HCT116 (cell line): ENCODE data around the gene FARSA. TPM values are rescaled to one million over a fixed set of nuclear protein-coding genes. Genes with fewer than 3 reads are reported as not detected.
A peak's percentile ranks its signal among the peaks of the same experiment; 100 is the strongest.

Experiments used
- ATAC-seq: fragments of 200-7000 bp; cut with Tn5 transposase; 2 replicates; pipeline ENCODE4 v1.9.1; 2020; ENCODE audit warnings: mild to moderate bottlenecking, moderate library complexity
- BruUV-seq: library from RNA; stranded (reverse); fragments of 400-500 nt; replicated peaks from 2 replicates; lab custom pipeline; 2021; lab: Mats Ljungman, UMichigan
- CTCF ChIA-PET: fragments of 300-600 bp; sonication (Branson Sonifier 250); formaldehyde crosslinking; loops from one replicate; lab custom pipeline; 2021; ENCODE audit warnings: antibody characterized with exemption; lab: Charles Lee
- POLR2A ChIA-PET: fragments of 300-600, 350-600 bp; sonication (Branson Sonifier 250); formaldehyde crosslinking; loops from one replicate; lab custom pipeline; 2021; ENCODE audit warnings: antibody characterized with exemption; lab: Charles Lee
- RAD21 ChIA-PET, 2 experiments: fragments of 300-600 bp; sonication (Branson Sonifier 250); formaldehyde crosslinking; loops; one replicate each; lab custom pipeline; 2023; ENCODE audit warnings: low total read pairs in 2 of 2; ENCODE audit not compliant: uncharacterized antibody in 2 of 2, unreplicated experiment in 2 of 2, low non-redundant PET in 1 of 2; lab: Charles Lee
- DNase-seq: peaks from one replicate; pipeline ENCODE4 v3.0.0-alpha.2; 2010; ENCODE audit warnings: low read depth, low spot score
- H2AFZ ChIP-seq: fragments of 200-600 bp; shearing (Covaris generic), sonication (generic); 2 replicates; pipeline ENCODE4 v1.6.1; 2017; ENCODE audit warnings: low read depth, mixed run types, mixed read lengths, antibody characterized with exemption, low read length; ENCODE audit not compliant: poor library complexity, severe bottlenecking
- H3K27ac ChIP-seq: 2 replicates; pipeline ENCODE4 v1.5.1; 2012; ENCODE audit warnings: low read depth, low read length
- H3K27me3 ChIP-seq: fragments of 200-600 bp; sonication (generic); 2 replicates; pipeline ENCODE4 v1.6.1; 2016; ENCODE audit warnings: mixed run types, low read length, mixed read lengths; ENCODE audit not compliant: insufficient read depth
- H3K36me3 ChIP-seq, 2 experiments: fragments of 200-500 bp in 1 of 2; fragments of 200-600 bp in 1 of 2; sonication (Bioruptor generic) in 1 of 2; sonication (generic) in 1 of 2; 2 replicates each; pipeline versions ENCODE4 v1.5.1 to v1.6.1; 2014 to 2016; ENCODE audit warnings: low read length in 2 of 2, inconsistent platforms in 1 of 2, mixed read lengths in 1 of 2, mixed run types in 1 of 2; ENCODE audit not compliant: insufficient read depth in 2 of 2, control insufficient read depth in 1 of 2
- H3K4me1 ChIP-seq, 2 experiments: fragments of 200-600 bp in 1 of 2; sonication (generic) in 1 of 2; 2 replicates each; pipeline versions ENCODE4 v1.5.1 to v1.6.1; 2012 to 2017; ENCODE audit warnings: low read length in 2 of 2, inconsistent platforms in 1 of 2, mild to moderate bottlenecking in 1 of 2, mixed read lengths in 1 of 2, mixed run types in 1 of 2, moderate library complexity in 1 of 2; ENCODE audit not compliant: insufficient read depth in 2 of 2, control insufficient read depth in 1 of 2
- H3K4me2 ChIP-seq: fragments of 200-600 bp; sonication (generic); 2 replicates; pipeline ENCODE4 v1.6.1; 2017; ENCODE audit warnings: mixed run types, low read length, mixed read lengths
- H3K4me3 ChIP-seq, 2 experiments: fragments of 200-600 bp in 1 of 2; sonication (generic) in 1 of 2; replicated peaks in 1 of 2; 2 replicates each; pipeline ENCODE4 v1.5.1; 2011 to 2016; ENCODE audit warnings: low read length in 2 of 2, control low read depth in 1 of 2, low read depth in 1 of 2, mild to moderate bottlenecking in 1 of 2, mixed read lengths in 1 of 2, mixed run types in 1 of 2
- H3K79me2 ChIP-seq: fragments of 200-600 bp; sonication (generic); 2 replicates; pipeline ENCODE4 v1.6.1; 2017; ENCODE audit warnings: mild to moderate bottlenecking, mixed run types, low read length, moderate library complexity, mixed read lengths; ENCODE audit not compliant: insufficient read depth
- H3K9ac ChIP-seq: fragments of 200-600 bp; sonication (generic); 2 replicates; pipeline ENCODE4 v1.6.1; 2016; ENCODE audit warnings: low read length, mixed read lengths
- H3K9me2 ChIP-seq: fragments of 200-600 bp; sonication (generic), shearing (Covaris generic); 2 replicates; pipeline ENCODE4 v1.6.1; 2017; ENCODE audit warnings: mixed run types, mild to moderate bottlenecking, moderate library complexity; ENCODE audit not compliant: insufficient read depth
- H3K9me3 ChIP-seq, 2 experiments: fragments of 200-500 bp in 1 of 2; fragments of 200-600 bp in 1 of 2; sonication (Bioruptor generic) in 1 of 2; sonication (generic) in 1 of 2; 2 replicates each; pipeline ENCODE4 v1.6.1; 2014 to 2017; ENCODE audit warnings: low read length in 2 of 2, mixed read lengths in 2 of 2, inconsistent platforms in 1 of 2, low read depth in 1 of 2, mild to moderate bottlenecking in 1 of 2, mixed run types in 1 of 2, moderate library complexity in 1 of 2; ENCODE audit not compliant: control insufficient read depth in 1 of 2, insufficient read depth in 1 of 2
- H4K20me1 ChIP-seq: fragments of 200-600 bp; sonication (generic), shearing (Covaris generic); 2 replicates; pipeline ENCODE4 v1.6.1; 2017; ENCODE audit warnings: mixed run types, mild to moderate bottlenecking, moderate library complexity; ENCODE audit not compliant: insufficient read depth
- CBX3 ChIP-seq: IDR thresholded peaks from 2 replicates; pipeline ENCODE4 v1.6.1; 2012; ENCODE audit warnings: low read depth
- EZH2phosphoT487 ChIP-seq: fragments of 200-600 bp; IDR thresholded peaks from 2 replicates; pipeline ENCODE4 v1.6.1; 2018; ENCODE audit warnings: antibody characterized with exemption, borderline replicate concordance
- POLR2AphosphoS5 ChIP-seq: IDR thresholded peaks from 2 replicates; pipeline ENCODE4 v1.6.1; 2011; ENCODE audit warnings: mild to moderate bottlenecking, low read depth, low read length, moderate library complexity
- SIN3A ChIP-seq: IDR thresholded peaks from 2 replicates; pipeline ENCODE4 v1.6.1; 2012; ENCODE audit warnings: low read depth
- SRF ChIP-seq: IDR thresholded peaks from 2 replicates; pipeline ENCODE4 v1.6.1; 2012; ENCODE audit warnings: low read depth
- YY1 ChIP-seq: IDR thresholded peaks from 2 replicates; pipeline ENCODE4 v1.6.1; 2011; ENCODE audit warnings: low read length, low read depth, moderate library complexity, mild to moderate bottlenecking; ENCODE audit not compliant: insufficient replicate concordance; ENCODE audit errors: extremely low read depth
- ZFX ChIP-seq: fragments of 450-650 bp; IDR thresholded peaks from 2 replicates; pipeline ENCODE4 v1.6.1; 2017
- intact Hi-C: fragments of 100-400 bp; cut with micrococcal nuclease; formaldehyde crosslinking; loops from 2 replicates; pipeline ENCODE4 v1.10.0; 2022
- total RNA-seq: library from RNA; stranded (reverse); gene quantifications from one replicate; pipeline ENCODE4 v1.2.1, GENCODE V29; 2021; ENCODE audit not compliant: unreplicated experiment
- TF ChIP-seq, protein P1 (sequence below): IDR thresholded peaks from 2 replicates; pipeline ENCODE4 v1.6.1; 2012
- TF ChIP-seq, protein P2 (sequence below), 3 experiments: fragments of 200-600 bp in 1 of 3; sonication (generic) in 1 of 3; IDR thresholded peaks in 2 of 3; conservative IDR thresholded peaks in 1 of 3; 2 replicates each; pipeline ENCODE4 v1.5.1; 2012 to 2017; ENCODE audit warnings: low read depth in 2 of 3, low read length in 2 of 3, antibody characterized with exemption in 1 of 3, borderline replicate concordance in 1 of 3, control low read depth in 1 of 3, mild to moderate bottlenecking in 1 of 3, mixed read lengths in 1 of 3, mixed run types in 1 of 3, moderate library complexity in 1 of 3; ENCODE audit not compliant: insufficient read depth in 1 of 3

Gene FARSA
- total RNA-seq, 1 experiment from 2014 or later = 129 TPM

DNA sequence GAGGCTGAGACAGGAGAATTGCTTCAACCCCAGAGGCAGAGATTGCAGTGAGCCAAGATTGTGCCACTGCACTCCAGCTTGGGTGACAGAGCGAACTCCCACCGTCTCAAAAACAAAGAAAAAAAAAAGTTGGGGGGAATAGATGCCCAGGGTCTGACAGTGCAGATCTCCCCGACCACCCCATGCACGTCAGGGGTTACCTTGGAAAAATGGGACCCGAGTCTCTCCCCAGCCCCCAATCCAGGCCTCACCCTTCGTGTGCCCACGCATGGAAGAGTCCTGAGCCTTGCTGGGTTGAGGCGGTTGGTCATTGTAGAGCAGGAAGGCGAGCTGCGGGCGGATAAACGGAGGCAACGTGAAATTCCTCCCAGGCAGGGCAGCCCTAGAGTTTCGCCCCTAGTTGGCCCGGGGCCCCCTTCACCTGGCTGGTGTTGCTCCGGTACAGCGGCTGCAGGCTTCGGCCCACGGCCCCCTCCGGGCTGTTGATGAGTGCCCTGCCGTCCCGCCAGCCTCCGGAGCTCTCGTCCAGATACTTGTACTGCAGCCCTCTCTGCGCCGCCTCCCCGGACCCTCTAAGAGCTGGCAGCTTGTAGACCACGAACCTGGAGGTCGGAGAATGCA lies 52.9 kb downstream of the FARSA start:
- TSS peak; percentile 68 for BruUV-seq
- Histone ChIP-seq H3K27me3 (no peaks in the 10 kb centered on the region), H3K79me2 (no peaks in the 10 kb centered on the region), H2AFZ (no peak overlapping the region), H3K4me1 (peaks cover 6 to 15% of the 10 kb centered on the region in 2 experiments; a peak in 3 of 4 replicates), H3K4me2 (peak overlapping the region; percentile 98), H3K36me3 (0 out of 4 replicates have a peak, but pooled peaks cover 0 to 4% of the 10 kb centered on the region in 2 experiments), H3K9ac (peak overlapping the region; percentile 74), H3K9me2 (no peaks in the 10 kb centered on the region), H4K20me1 (no peaks in the 10 kb centered on the region), H3K9me3 (peaks cover 0 to 14% of the 10 kb centered on the region in 2 experiments; a peak in 2 of 4 replicates), H3K4me3 (peak overlapping the region; percentile 77 to 94), H3K27ac (peak overlapping the region; percentile 68)
- RAD21 ChIA-PET = no interaction called here
- CTCF ChIA-PET = interaction anchor here (1.3 to 1.8 kb wide), 3 partner anchors 115 to 123 kb away, joined by 3 to 6 read pairs (median 4); no protein-coding TSS in a partner anchor
- intact Hi-C loops = no loop called here
- ATAC-seq (peak; percentile 56), DNase-seq (no peak)
- TF ChIP-seq SRF = no peak
- POLR2A ChIA-PET = interaction anchor here (1.0 to 1.8 kb wide), 2 partner anchors 9 to 10 kb away, joined by 3 to 14 read pairs; partner anchors contain the start of gene GCDH

DNA sequence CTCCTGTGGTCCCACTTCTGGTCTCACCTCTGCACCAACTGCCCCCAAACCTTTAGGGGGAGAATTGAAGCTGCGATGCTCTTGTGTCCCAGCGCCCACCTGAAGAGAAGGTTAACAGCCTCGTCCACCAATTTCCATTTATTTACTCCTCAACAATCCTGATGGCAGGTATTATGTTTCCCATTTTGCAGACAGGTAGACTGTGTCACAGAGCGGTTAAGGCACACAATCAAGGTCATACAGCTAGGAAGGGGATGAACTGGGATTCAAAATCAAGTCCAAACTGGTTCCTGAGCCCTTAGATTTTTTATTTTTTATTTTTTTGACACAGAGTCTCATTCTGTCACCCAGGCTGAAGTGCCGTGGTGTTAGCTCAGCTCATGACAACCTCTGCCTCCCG lies 58.4 kb downstream of the FARSA start:
- ATAC-seq = no peak
- H3K79me2 ChIP-seq = no peaks in the 10 kb centered on the region
- POLR2A ChIA-PET = no interaction called here
- H3K9me2 ChIP-seq = no peaks in the 10 kb centered on the region
- TF ChIP-seq, protein P1, sequence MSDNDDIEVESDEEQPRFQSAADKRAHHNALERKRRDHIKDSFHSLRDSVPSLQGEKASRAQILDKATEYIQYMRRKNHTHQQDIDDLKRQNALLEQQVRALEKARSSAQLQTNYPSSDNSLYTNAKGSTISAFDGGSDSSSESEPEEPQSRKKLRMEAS = no peak
- TF ChIP-seq EZH2phosphoT487 (no peak), SIN3A (no peak), YY1 (no peak), CBX3 (no peak), POLR2AphosphoS5 (no peak), ZFX (no peak)
- TF ChIP-seq, protein P2, sequence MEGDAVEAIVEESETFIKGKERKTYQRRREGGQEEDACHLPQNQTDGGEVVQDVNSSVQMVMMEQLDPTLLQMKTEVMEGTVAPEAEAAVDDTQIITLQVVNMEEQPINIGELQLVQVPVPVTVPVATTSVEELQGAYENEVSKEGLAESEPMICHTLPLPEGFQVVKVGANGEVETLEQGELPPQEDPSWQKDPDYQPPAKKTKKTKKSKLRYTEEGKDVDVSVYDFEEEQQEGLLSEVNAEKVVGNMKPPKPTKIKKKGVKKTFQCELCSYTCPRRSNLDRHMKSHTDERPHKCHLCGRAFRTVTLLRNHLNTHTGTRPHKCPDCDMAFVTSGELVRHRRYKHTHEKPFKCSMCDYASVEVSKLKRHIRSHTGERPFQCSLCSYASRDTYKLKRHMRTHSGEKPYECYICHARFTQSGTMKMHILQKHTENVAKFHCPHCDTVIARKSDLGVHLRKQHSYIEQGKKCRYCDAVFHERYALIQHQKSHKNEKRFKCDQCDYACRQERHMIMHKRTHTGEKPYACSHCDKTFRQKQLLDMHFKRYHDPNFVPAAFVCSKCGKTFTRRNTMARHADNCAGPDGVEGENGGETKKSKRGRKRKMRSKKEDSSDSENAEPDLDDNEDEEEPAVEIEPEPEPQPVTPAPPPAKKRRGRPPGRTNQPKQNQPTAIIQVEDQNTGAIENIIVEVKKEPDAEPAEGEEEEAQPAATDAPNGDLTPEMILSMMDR (IDR thresholded peaks at IDR 0.05 in 2 of 3, conservative IDR thresholded peaks at IDR 0.05 in 1 of 3; ENCODE audit: borderline replicate concordance in 1 of 3, insufficient read depth in 1 of 3, low read depth in 2 of 3, low read length in 2 of 3) = no peak
- CTCF ChIA-PET = no interaction called here
- H3K27ac ChIP-seq = no peak overlapping the region
- peaks cover 3 to 4% of the 10 kb centered on the region in 2 experiments; a peak in 1 of 4 replicates for H3K36me3 ChIP-seq
- RAD21 ChIA-PET = no interaction called here
- peaks cover under 1% of the 10 kb centered on the region in 2 experiments; a peak in 2 of 4 replicates for H3K4me1 ChIP-seq
- no peaks in the 10 kb centered on the region for H3K27me3 ChIP-seq
- no peak overlapping the region for H3K9ac ChIP-seq
- no peak for DNase-seq
- no peak overlapping the region for H2AFZ ChIP-seq
- H3K4me3 ChIP-seq = no peak overlapping the region
- no peak overlapping the region for H3K4me2 ChIP-seq
- H4K20me1 ChIP-seq = no peaks in the 10 kb centered on the region
- no peaks in the 10 kb centered on the region; a peak in 1 of 4 replicates for H3K9me3 ChIP-seq
- intact Hi-C loops = no loop called here
- BruUV-seq = no TSS peak
